HepG2 (cell line): ENCODE data around the gene PDE5A. TPM values are rescaled to one million over a fixed set of nuclear protein-coding genes. Genes with fewer than 3 reads are reported as not detected.

Experiments
- ATAC-seq: fragments of 200-7000 bp; cut with Tn5 transposase; 3 replicates; pipeline ENCODE4 v1.9.1; 2020; ENCODE audit warnings: mild to moderate bottlenecking, moderate library complexity
- BruUV-seq: library from RNA; stranded (reverse); fragments of 400-500 nt; replicated peaks from 2 replicates; lab custom pipeline; 2021; lab: Mats Ljungman, UMichigan
- CTCF ChIA-PET: fragments of 300-600 bp; formaldehyde crosslinking; extraction: SDS; loops from one replicate; lab custom pipeline; 2021; ENCODE audit warnings: low total read pairs, inconsistent platforms, low intra/inter-chr PET ratio; lab: Yijun Ruan, JAX
- POLR2A ChIA-PET: fragments of 350-600 bp; sonication (Branson Sonifier 250); formaldehyde crosslinking; loops from one replicate; lab custom pipeline; 2020; ENCODE audit warnings: antibody characterized with exemption, inconsistent platforms; lab: Yijun Ruan, JAX
- DNase-seq: peaks from one replicate; pipeline ENCODE4 v3.0.0-alpha.2; 2015; ENCODE audit warnings: low spot score
- FAIRE-seq: peaks from 3 replicates; lab custom pipeline; 2011; peaks lifted over from hg19 to GRCh38; lab: Jason Lieb, UNC
- H2AFZ ChIP-seq: one replicate; pipeline ENCODE4 v1.6.1; 2011; ENCODE audit warnings: low read length, inconsistent platforms
- H3K27ac ChIP-seq: fragments of 300-600 bp; 3 replicates; pipeline ENCODE4 v1.8.0; 2011; ENCODE audit warnings: mixed run types, mild to moderate bottlenecking, mixed read lengths, low read length, inconsistent platforms; ENCODE audit not compliant: insufficient read depth; ENCODE audit errors: extremely low read length
- H3K27me3 ChIP-seq, 2 experiments: fragments of 200-600 bp in 1 of 2; 2 replicates in 1 of 2; 3 replicates in 1 of 2; pipeline versions ENCODE4 v1.6.0 to v1.8.0; 2011; ENCODE audit warnings: low read length in 2 of 2, mild to moderate bottlenecking in 2 of 2, moderate library complexity in 2 of 2, inconsistent platforms in 1 of 2; ENCODE audit not compliant: insufficient read depth in 2 of 2, control insufficient read depth in 1 of 2
- H3K36me3 ChIP-seq, 2 experiments: fragments of 200-600 bp in 1 of 2; replicated peaks in 1 of 2; 2 replicates in 1 of 2; 3 replicates in 1 of 2; pipeline versions ENCODE4 v1.5.1 to v1.8.0; 2011; ENCODE audit warnings: low read length in 2 of 2, inconsistent platforms in 1 of 2; ENCODE audit not compliant: insufficient read depth in 2 of 2, control insufficient read depth in 1 of 2
- H3K4me1 ChIP-seq: 2 replicates; pipeline ENCODE4 v1.5.1; 2012; ENCODE audit warnings: low read length, inconsistent platforms; ENCODE audit not compliant: insufficient read depth
- H3K4me2 ChIP-seq: 2 replicates; pipeline ENCODE4 v1.6.0; 2011; ENCODE audit warnings: low read depth, low read length, inconsistent platforms
- H3K4me3 ChIP-seq, 3 experiments: fragments of 200-600 bp in 1 of 3; sonication (generic), shearing (Covaris generic) in 1 of 3; replicated peaks in 1 of 3; 2 replicates each; pipeline ENCODE4 v1.5.1; 2011 to 2016; ENCODE audit warnings: low read length in 3 of 3, inconsistent platforms in 2 of 3, low read depth in 2 of 3, mild to moderate bottlenecking in 2 of 3, control low read depth in 1 of 3, mixed read lengths in 1 of 3; ENCODE audit not compliant: insufficient read depth in 1 of 3
- H3K79me2 ChIP-seq: one replicate; pipeline ENCODE4 v1.6.1; 2011; ENCODE audit warnings: low read length, inconsistent platforms; ENCODE audit not compliant: insufficient read depth
- H3K9ac ChIP-seq: 2 replicates; pipeline ENCODE4 v1.6.0; 2011; ENCODE audit warnings: mild to moderate bottlenecking, low read depth, low read length, inconsistent platforms; ENCODE audit not compliant: insufficient read depth
- H3K9me3 ChIP-seq: 2 replicates; pipeline ENCODE4 v1.5.1; 2012; ENCODE audit warnings: mild to moderate bottlenecking, low read length
- H4K20me1 ChIP-seq: 2 replicates; pipeline ENCODE4 v1.6.0; 2011; ENCODE audit warnings: inconsistent platforms, mild to moderate bottlenecking, low read length, moderate library complexity; ENCODE audit not compliant: insufficient read depth
- ATF2 ChIP-seq: sonication (generic); formaldehyde crosslinking; IDR thresholded peaks from 2 replicates; pipeline ENCODE4 v1.4.0; 2020; ENCODE audit warnings: missing genetic modification reagents
- ETS1 ChIP-seq: sonication (generic); formaldehyde crosslinking; IDR thresholded peaks from 2 replicates; pipeline ENCODE4 v1.4.0; 2020; ENCODE audit warnings: missing genetic modification reagents
- GTF2F1 ChIP-seq: fragments of 150-350 bp; IDR thresholded peaks from 2 replicates; pipeline ENCODE4 v1.6.1; 2014; ENCODE audit warnings: low read length
- MED8 ChIP-seq: sonication (generic); formaldehyde crosslinking; IDR thresholded peaks from 2 replicates; pipeline ENCODE4 v1.8.1; 2023; ENCODE audit warnings: mild to moderate bottlenecking, missing genetic modification reagents; ENCODE audit not compliant: insufficient replicate concordance
- NCOR1 ChIP-seq: fragments of 200-600 bp; sonication (generic); IDR thresholded peaks from 2 replicates; pipeline ENCODE4 v1.7.0; 2017; ENCODE audit warnings: antibody characterized with exemption, low read length, borderline replicate concordance
- SAP130 ChIP-seq: IDR thresholded peaks from 2 replicates; pipeline ENCODE4 v1.6.1; 2016; ENCODE audit warnings: low read depth
- TEAD2 ChIP-seq: sonication (generic); formaldehyde crosslinking; IDR thresholded peaks from 2 replicates; pipeline ENCODE4 v1.9.0; 2021; ENCODE audit warnings: missing genetic modification reagents
- ZBTB1 ChIP-seq: sonication (generic); formaldehyde crosslinking; IDR thresholded peaks from 2 replicates; pipeline ENCODE4 v1.4.0; 2020; ENCODE audit warnings: missing genetic modification reagents, borderline replicate concordance
- ZNF160 ChIP-seq: sonication (generic); formaldehyde crosslinking; IDR thresholded peaks from 2 replicates; pipeline ENCODE4 v1.8.0; 2022; ENCODE audit warnings: mild to moderate bottlenecking, inconsistent platforms, missing genetic modification reagents
- ZNF333 ChIP-seq: sonication (generic); formaldehyde crosslinking; IDR thresholded peaks from 2 replicates; pipeline ENCODE4 v1.4.0; 2020; ENCODE audit warnings: mild to moderate bottlenecking, missing genetic modification reagents, borderline replicate concordance
- ZNF550 ChIP-seq: sonication (generic); formaldehyde crosslinking; IDR thresholded peaks from 2 replicates; pipeline ENCODE4 v1.4.0; 2020; ENCODE audit warnings: mild to moderate bottlenecking, missing genetic modification reagents, borderline replicate concordance
- ZNF792 ChIP-seq: IDR thresholded peaks from 2 replicates; pipeline ENCODE4 v1.6.1; 2016
- ZSCAN29 ChIP-seq: sonication (generic); formaldehyde crosslinking; conservative IDR thresholded peaks from 2 replicates; pipeline ENCODE4 v1.4.0; 2020; ENCODE audit warnings: mild to moderate bottlenecking, missing genetic modification reagents
- WGBS: methylation state at CpG from one replicate; pipeline ENCODE4 v1.1.6; 2017; ENCODE audit warnings: low lambda C conversion rate; 5-methylcytosine and 5-hydroxymethylcytosine counted together
- in situ Hi-C: cut with HindIII; loops from 2 replicates; pipeline ENCODE4 v1.10.0; 2017; ENCODE audit warnings: low pct_unique_long_range_greater_than_20kb; ENCODE audit not compliant: extremely low pct_ligation_motif_present
- intact Hi-C: fragments of 100-400 bp; cut with micrococcal nuclease; formaldehyde crosslinking; loops from one replicate; pipeline ENCODE4 v1.10.0; 2022; ENCODE audit not compliant: unreplicated experiment
- polyA plus RNA-seq, 8 experiments: library from polyadenylated mRNA; depleted of rRNA in 3 of 8; stranded (reverse) in 7 of 8; unstranded in 1 of 8; fragments of >200 nt; fragmentation: Illumina TruSeq in 4 of 8; extraction: Trizol in 4 of 8; gene quantifications; 2 replicates each; pipeline versions ENCODE4 v1.2.1 to v1.2.3, GENCODE V29; 2011 to 2016; ENCODE audit warnings: low read depth in 4 of 8, missing spikeins in 1 of 8, mixed read lengths in 1 of 8; ENCODE audit not compliant: insufficient read depth in 1 of 8
- total RNA-seq, 5 experiments: library from RNA; depleted of rRNA; stranded (reverse); fragments of >200 nt; fragmentation: Illumina TruSeq; extraction: Trizol; gene quantifications; 2 replicates each; pipeline ENCODE4 v1.2.3, GENCODE V29; 2016; ENCODE audit warnings: low read depth in 1 of 5

The PDE5A gene
- total and polyA plus RNA-seq, 2 of the 13 experiments (the other 11 are each of a cell fraction or from before 2014, with no cell fraction given), result 0.22 to 0.44 TPM

- no peak for FAIRE-seq
- TF ChIP-seq ATF2 (CRISPR knock-in tag), result no peak
- no peak for TF ChIP-seq GTF2F1
- TF ChIP-seq ZNF333 (CRISPR knock-in tag), result no peak
- TF ChIP-seq ZSCAN29, result no peak
- no peak for TF ChIP-seq MED8 (CRISPR knock-in tag)
- no peak for TF ChIP-seq ZNF160 (CRISPR knock-in tag)
- TF ChIP-seq SAP130 (CRISPR knock-in tag), result no peak
- no peak for TF ChIP-seq ZBTB1 (CRISPR knock-in tag)
- TF ChIP-seq TEAD2 (CRISPR knock-in tag), result no peak
- TF ChIP-seq ZNF792 (CRISPR knock-in tag), result no peak
- no peak for TF ChIP-seq ZNF550 (CRISPR knock-in tag)
- TF ChIP-seq ETS1, result no peak
- TF ChIP-seq NCOR1, result no peak
- H3K36me3 ChIP-seq, result no peaks in the 10 kb centered on the region
- H3K4me1 ChIP-seq, result no peaks in the 10 kb centered on the region
- H2AFZ ChIP-seq, result no peak overlapping the region
- BruUV-seq, result no TSS peak
- DNase-seq, result no peak
- CTCF ChIA-PET, result no interaction called here
- no peak overlapping the region for H3K9ac ChIP-seq
- H3K79me2 ChIP-seq, result no peaks in the 10 kb centered on the region
- WGBS, result 0% methylated on average over 4 of the region's 4 CpGs
- H3K27me3 ChIP-seq, result no peaks in the 10 kb centered on the region
- intact Hi-C loops (no loop called here), in situ Hi-C loops (no loop called here)
- ATAC-seq, result no peak
- POLR2A ChIA-PET, result no interaction called here
- no peaks in the 10 kb centered on the region for H3K9me3 ChIP-seq
- H3K27ac ChIP-seq, result no peak overlapping the region
- H4K20me1 ChIP-seq, result no peaks in the 10 kb centered on the region
- no peak overlapping the region for H3K4me3 ChIP-seq
- no peak overlapping the region for H3K4me2 ChIP-seq
Observed at GRCh38 chr4:119655111-119655837, 26.7 kb upstream of the PDE5A start.
